ENCODE measurements around the gene MCTP2. TPM values are rescaled to one million over a fixed set of nuclear protein-coding genes. Genes with fewer than 3 reads are reported as not detected.

Gene MCTP2
- polyA plus RNA-seq, 3 donors = 2.4 to 7.4 (median 7.3) TPM

DNA sequence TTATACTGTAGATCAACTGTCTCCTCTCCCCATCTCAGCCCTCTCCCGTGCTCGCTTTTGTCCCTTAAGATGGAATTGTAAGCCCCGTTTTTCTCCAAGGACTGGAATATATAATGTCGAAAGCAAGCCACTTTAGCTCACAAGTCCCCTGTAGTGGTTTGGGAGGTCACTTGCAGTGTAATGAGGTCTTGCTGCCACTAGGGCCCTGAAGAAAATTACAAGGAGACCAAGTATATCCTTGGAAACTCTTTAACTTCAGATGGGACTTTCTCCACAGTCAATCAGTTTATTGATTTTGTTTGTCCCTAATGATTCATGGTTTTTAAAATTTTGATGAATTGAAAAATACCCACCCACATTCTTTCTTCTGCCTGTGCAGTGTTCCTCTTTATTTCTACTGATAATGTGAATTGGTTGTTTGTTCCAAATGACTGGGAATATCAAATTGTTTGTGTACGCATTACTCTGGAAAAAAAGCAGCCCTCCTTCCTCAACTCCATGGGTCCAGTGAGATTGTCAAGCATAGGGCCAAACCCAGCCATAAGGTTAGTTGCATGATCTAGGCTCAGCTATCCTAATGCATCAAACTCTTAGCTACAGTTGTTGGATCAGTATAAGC is 294.8 kb downstream of the MCTP2 start:
- H3K9ac ChIP-seq (ENCODE audit: insufficient read depth, low read length, poor library complexity, severe bottlenecking) = no peak overlapping the region
- H3K79me2 ChIP-seq (ENCODE audit: insufficient read depth, low read length) = no peaks in the 10 kb centered on the region
- H3K36me3 Mint-ChIP-seq = no peaks in the 10 kb centered on the region
- H3K9me3 Mint-ChIP-seq = peaks cover 0 to 2% (median 0%) of the 10 kb centered on the region in 7 donors
- 43% methylated on average over 2 of the region's 5 CpGs for WGBS (ENCODE audit: insufficient coverage)
- no peaks in the 10 kb centered on the region for H3K36me3 ChIP-seq (replicated peaks in 1 of 2; ENCODE audit: control insufficient read depth in 1 of 2, insufficient read depth in 2 of 2, low read length in 2 of 2)
- H3K4me2 ChIP-seq (replicated peaks; ENCODE audit: extremely low read depth, low read length, poor library complexity, severe bottlenecking) = no peak overlapping the region
- H3K4me3 ChIP-seq (replicated peaks in 1 of 3; ENCODE audit: low read depth in 2 of 3, low read length in 3 of 3) = no peak overlapping the region
- intact Hi-C loops (cut with micrococcal nuclease) = no loop called here
- TF ChIP-seq, protein P1, sequence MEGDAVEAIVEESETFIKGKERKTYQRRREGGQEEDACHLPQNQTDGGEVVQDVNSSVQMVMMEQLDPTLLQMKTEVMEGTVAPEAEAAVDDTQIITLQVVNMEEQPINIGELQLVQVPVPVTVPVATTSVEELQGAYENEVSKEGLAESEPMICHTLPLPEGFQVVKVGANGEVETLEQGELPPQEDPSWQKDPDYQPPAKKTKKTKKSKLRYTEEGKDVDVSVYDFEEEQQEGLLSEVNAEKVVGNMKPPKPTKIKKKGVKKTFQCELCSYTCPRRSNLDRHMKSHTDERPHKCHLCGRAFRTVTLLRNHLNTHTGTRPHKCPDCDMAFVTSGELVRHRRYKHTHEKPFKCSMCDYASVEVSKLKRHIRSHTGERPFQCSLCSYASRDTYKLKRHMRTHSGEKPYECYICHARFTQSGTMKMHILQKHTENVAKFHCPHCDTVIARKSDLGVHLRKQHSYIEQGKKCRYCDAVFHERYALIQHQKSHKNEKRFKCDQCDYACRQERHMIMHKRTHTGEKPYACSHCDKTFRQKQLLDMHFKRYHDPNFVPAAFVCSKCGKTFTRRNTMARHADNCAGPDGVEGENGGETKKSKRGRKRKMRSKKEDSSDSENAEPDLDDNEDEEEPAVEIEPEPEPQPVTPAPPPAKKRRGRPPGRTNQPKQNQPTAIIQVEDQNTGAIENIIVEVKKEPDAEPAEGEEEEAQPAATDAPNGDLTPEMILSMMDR (IDR thresholded peaks at IDR 0.05) = peak; percentile 35
- H3K4me1 ChIP-seq (ENCODE audit: control insufficient read depth in 1 of 2, insufficient read depth in 2 of 2, low read length in 2 of 2) = no peaks in the 10 kb centered on the region
- H3K27me3 ChIP-seq (ENCODE audit: control insufficient read depth in 2 of 2, insufficient read depth in 2 of 2, low read length in 2 of 2) = no peaks in the 10 kb centered on the region
- no peak overlapping the region for H2AFZ ChIP-seq (ENCODE audit: insufficient read depth, low read depth, low read length, poor library complexity, severe bottlenecking)
- no peak overlapping the region for H3K27ac Mint-ChIP-seq
- H3K4me3 Mint-ChIP-seq = no peak overlapping the region
- H3K27me3 Mint-ChIP-seq (ENCODE audit: low read depth in 3 of 3) = peaks cover 0 to 4% (median 0%) of the 10 kb centered on the region in 3 donors
- H4K20me1 ChIP-seq (ENCODE audit: insufficient read depth, low read length) = no peaks in the 10 kb centered on the region
- no peak for DNase-seq
- H3K27ac ChIP-seq (ENCODE audit: low read depth in 1 of 2, low read length in 2 of 2) = no peak overlapping the region
- H3K4me1 Mint-ChIP-seq = no peaks in the 10 kb centered on the region
- H3K9me3 ChIP-seq (replicated peaks in 1 of 2; ENCODE audit: control insufficient read depth in 1 of 2, insufficient read depth in 1 of 2, low read length in 2 of 2) = no peaks in the 10 kb centered on the region

DNA sequence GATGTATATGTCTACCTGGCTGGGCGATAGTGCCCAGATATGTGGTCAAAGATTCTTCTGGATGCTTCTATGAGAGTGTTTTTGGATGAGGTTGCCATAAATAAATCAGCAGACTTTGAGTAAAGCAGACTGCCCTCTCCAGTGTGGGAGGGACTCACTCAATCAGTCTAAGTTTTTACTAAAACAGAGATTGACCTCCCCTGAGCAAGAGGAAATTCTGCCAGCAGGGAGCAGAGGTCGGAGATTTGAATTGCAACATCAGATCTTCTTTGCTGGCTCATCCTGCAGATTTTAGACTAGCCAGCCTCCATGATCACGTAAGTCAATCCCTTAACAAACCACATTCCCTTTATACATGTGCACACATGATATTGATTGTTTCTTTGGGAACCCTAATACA is 300.9 kb downstream of the MCTP2 start:
- H3K9me3 ChIP-seq (replicated peaks in 1 of 2; ENCODE audit: control insufficient read depth in 1 of 2, insufficient read depth in 1 of 2, low read length in 2 of 2) = no peaks in the 10 kb centered on the region
- H3K4me3 ChIP-seq (replicated peaks in 1 of 3; ENCODE audit: low read depth in 2 of 3, low read length in 3 of 3) = no peak overlapping the region
- no peaks in the 10 kb centered on the region for H3K79me2 ChIP-seq (ENCODE audit: insufficient read depth, low read length)
- no peaks in the 10 kb centered on the region for H3K36me3 ChIP-seq (replicated peaks in 1 of 2; ENCODE audit: control insufficient read depth in 1 of 2, insufficient read depth in 2 of 2, low read length in 2 of 2)
- TF ChIP-seq, protein P1 (IDR thresholded peaks at IDR 0.05) = no peak
- DNase-seq = no peak
- no peaks in the 10 kb centered on the region for H3K27me3 ChIP-seq (ENCODE audit: control insufficient read depth in 2 of 2, insufficient read depth in 2 of 2, low read length in 2 of 2)
- no peaks in the 10 kb centered on the region for H3K9me3 Mint-ChIP-seq
- H3K9ac ChIP-seq (ENCODE audit: insufficient read depth, low read length, poor library complexity, severe bottlenecking) = no peak overlapping the region
- peaks cover 0 to 8% (median 7%) of the 10 kb centered on the region in 3 donors for H3K27me3 Mint-ChIP-seq (ENCODE audit: low read depth in 3 of 3)
- no peak overlapping the region for H3K27ac Mint-ChIP-seq
- no peak overlapping the region for H3K4me3 Mint-ChIP-seq
- intact Hi-C loops (cut with micrococcal nuclease) = no loop called here
- H3K36me3 Mint-ChIP-seq = no peaks in the 10 kb centered on the region
- WGBS (ENCODE audit: insufficient coverage) = 93% methylated on average over 2 of the region's 3 CpGs
- H3K4me1 ChIP-seq (ENCODE audit: control insufficient read depth in 1 of 2, insufficient read depth in 2 of 2, low read length in 2 of 2) = no peaks in the 10 kb centered on the region
- H2AFZ ChIP-seq (ENCODE audit: insufficient read depth, low read depth, low read length, poor library complexity, severe bottlenecking) = no peak overlapping the region
- no peaks in the 10 kb centered on the region for H4K20me1 ChIP-seq (ENCODE audit: insufficient read depth, low read length)
- H3K4me2 ChIP-seq (replicated peaks; ENCODE audit: extremely low read depth, low read length, poor library complexity, severe bottlenecking) = no peak overlapping the region
- H3K27ac ChIP-seq (ENCODE audit: low read depth in 1 of 2, low read length in 2 of 2) = no peak overlapping the region
- H3K4me1 Mint-ChIP-seq = no peaks in the 10 kb centered on the region

Measured in CD14-positive monocyte (primary cell).